Stimulated activated CD4-positive, alpha-beta T cell treated with anti-CD3 and anti-CD28 coated beads, TNF-alpha, amount 100 ng/mL, for 1 hour (primary cell): Measurements from ENCODE around the gene N4BP2L2.
A peak's percentile ranks its signal among the peaks of the same experiment; 100 is the strongest.
"Not testable (repeated sequence)": the region's sequence is repeated elsewhere in the genome, so short reads cannot be mapped to it uniquely, and the experiment has no call there.

Experiments used
- DNase-seq, 3 donors: peaks; one replicate each; pipeline ENCODE4 v3.0.0-alpha.2; 2020; ENCODE audit warnings: low read depth in 3 of 3, low spot score in 1 of 3

N4BP2L2 gene

GRCh38 chr13:32538621-32539246, at the start of gene N4BP2L2:
TSS of gene N4BP2L2 (minus strand) at chr13:32538795. CDS start at chr13:32537027, 1,768 bp downstream.
- peak; percentile 68 to 71 (median 71) for DNase-seq

DNA sequence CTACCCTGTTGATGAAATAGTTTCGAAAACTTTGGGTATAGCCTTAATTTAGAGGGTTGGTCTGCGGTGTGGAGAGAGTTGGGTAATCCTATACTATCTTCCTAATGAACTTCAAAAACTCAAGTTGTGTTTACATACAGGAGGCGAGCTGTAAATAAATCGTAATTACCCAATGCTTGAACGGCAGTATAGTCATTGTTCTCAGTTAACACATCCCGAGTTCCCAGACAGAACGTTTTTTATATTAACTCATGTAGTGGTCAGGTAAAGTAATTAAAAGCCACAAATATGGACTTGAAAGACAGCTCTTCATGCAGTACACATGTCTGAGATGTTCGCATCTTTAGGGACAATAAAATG, 49.2 kb upstream of the N4BP2L2 start:
- DNase-seq = no peak

DNA sequence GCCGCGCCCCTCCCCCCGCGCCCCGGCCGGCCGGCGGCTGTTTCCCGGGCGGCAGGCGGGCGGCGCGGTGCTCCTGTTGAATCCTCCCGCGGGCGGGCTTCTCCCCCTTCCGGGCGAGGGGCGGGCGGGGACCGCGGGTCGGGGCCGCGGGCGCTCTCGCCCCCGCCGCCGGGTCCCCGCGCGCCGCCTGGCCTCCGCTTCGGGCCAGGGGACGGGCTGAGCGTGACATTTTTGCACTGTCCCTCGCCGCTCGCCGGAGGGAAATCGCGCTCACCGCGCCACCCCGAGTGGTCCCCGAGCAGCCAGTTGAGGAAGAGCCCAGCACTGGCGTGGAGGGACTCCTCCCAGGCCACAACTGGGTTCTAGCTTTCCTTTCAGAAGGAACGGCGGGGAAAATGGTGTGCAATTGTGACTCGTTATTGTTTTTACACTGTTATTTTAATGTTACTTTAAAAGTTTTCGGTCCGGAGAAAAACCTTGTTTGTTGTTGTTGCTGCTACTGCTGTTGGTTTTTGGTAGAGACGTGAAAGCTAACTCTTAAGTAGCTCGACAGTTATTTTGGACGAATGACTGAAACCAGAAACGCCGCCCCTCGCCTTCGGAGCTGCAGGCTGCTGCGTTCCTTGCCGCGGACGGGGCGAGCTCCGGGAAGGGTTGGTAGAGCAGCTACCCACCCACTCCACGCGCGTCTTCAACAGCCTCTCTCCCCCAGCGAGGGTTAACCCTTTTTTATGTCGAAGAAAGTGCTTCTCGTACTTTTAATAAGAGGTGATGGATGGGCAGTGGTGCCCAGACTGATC, 48.6 kb upstream of the N4BP2L2 start:
- DNase-seq = peak in 2 of 3 donors; percentile 17 to 48

GRCh38 chr13:32586080-32586900, 47.7 kb upstream of the N4BP2L2 start, which contains the start of gene PDS5B:
TSS of gene PDS5B (plus strand) at chr13:32586452. CDS start at chr13:32648773, 62,321 bp downstream.
- peak; percentile 85 to 94 (median 92) for DNase-seq

DNA sequence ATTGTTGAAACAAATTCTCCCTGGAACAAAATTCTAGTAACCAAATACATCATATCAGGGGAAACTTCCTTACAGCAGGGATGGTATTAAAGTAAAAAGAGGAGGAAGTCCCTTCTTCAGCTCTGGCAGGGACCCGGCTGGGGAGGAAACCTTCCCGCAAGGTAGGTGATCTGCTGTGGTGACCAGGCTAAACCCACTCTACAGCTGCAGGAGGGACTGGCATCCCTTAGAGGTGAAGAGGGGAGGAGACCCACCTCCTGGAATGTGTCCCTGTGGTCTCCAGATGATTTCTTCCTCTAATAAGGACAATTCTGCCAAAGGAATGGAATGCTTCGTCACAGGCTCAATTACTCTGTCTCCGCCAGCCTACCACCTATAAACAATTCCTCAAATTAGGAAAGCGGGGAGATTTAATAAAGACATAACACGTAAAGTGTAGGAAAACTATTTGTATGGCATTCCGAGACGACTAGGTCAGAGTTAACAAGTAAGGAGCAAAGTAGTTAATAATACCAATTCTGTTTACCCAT, 47.0 kb upstream of the N4BP2L2 start:
- DNase-seq = no peak

- DNase-seq = no peak
These were observed 44.4 kb upstream of the N4BP2L2 start for GRCh38 chr13:32582991-32583390.

- no peak for DNase-seq
These were observed 43.7 kb upstream of the N4BP2L2 start for GRCh38 chr13:32582281-32582680.

DNA sequence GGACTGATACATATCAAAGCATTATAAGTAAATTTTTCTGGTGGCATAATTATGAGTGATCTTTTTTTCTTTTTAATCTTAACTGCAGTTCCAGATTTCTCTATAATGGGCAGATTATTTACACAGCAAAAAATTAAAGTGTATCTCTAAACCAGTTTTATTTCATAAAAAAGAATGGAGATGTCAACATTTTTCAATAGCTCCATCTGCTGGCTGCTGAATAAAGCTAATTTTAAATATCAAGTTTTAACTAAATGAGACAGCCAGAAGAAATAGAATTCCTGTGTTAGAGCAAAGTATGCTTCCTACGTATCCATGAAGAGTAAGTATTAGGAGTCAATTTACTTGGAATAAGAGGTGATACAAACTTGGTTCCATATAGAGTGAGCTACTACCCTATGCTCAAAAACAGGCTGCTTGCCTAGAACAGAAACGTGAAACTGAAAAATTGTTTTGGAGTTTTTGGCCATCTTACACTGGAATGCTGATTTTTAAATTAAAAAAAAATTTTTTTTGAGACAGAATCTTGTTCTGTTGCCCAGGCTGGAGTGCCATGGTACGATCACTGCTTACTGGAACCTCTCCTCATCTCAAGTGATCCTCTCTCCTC, 42.7 kb upstream of the N4BP2L2 start:
- no peak for DNase-seq

DNA sequence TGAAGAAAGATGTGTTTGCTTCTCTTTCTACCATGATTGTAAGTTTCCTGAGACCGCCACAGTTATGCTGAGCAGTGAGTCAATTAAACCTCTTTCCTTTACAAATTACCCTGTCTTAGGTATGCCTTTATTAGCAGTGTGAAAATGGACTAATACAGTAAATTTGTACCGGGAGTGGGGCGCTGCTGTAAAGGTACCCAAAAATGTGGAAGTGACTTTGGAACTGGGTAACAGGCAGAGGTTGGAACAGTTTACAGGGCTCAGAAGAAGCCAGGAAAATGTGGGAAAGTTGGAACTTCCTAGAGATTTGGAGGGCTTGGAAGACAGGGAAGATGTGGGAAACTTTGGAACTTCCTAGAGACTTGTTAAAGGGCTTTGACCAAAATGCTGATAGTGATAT, 38.4 kb upstream of the N4BP2L2 start:
- DNase-seq = no peak

DNA sequence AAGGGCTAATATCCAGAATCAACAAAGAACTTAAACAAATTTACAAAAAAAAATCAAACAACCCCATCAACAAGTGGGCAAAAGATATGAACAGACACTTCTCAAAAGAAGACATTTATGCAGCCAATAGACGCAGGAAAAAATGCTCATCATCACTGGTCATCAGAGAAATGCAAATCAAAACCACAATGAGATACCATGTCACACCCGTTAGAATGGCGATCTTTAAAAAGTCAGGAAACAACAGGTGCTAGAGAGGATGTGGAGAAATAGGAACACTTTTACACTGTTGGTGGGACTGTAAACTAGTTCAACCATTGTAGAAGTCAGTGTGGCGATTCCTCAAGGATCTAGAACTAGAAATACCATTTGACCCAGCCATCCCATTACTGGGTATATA, 37.1 kb upstream of the N4BP2L2 start:
- DNase-seq = not testable (repeated sequence)

DNA sequence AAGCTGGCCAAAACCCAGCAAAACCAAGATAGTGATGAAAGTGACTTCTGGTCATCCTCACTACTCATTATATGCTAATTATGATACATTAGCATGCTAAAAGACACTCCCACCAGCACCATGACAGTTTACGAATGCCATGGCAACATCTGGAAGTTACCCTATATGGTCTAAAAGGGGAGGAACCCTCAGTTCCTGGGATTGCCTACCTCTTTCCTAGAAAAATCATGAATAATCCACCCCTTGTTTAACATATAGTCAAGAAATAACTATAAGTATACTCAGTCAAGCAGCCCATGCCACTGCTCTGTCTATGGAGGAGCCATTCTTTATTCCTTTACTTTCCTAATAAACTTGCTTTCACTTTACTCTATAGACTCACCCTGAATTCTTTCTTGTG, 22.2 kb upstream of the N4BP2L2 start:
- not testable (repeated sequence) for DNase-seq

GRCh38 chr13:32555613-32556012, 17.0 kb upstream of the N4BP2L2 start:
- no peak for DNase-seq

GRCh38 chr13:32553720-32554119, 15.1 kb upstream of the N4BP2L2 start:
- DNase-seq = no peak

GRCh38 chr13:32549788-32550187, 11.2 kb upstream of the N4BP2L2 start:
- DNase-seq = no peak

- no peak for DNase-seq
These were observed 10.2 kb upstream of the N4BP2L2 start for GRCh38 chr13:32548837-32549236.

DNA sequence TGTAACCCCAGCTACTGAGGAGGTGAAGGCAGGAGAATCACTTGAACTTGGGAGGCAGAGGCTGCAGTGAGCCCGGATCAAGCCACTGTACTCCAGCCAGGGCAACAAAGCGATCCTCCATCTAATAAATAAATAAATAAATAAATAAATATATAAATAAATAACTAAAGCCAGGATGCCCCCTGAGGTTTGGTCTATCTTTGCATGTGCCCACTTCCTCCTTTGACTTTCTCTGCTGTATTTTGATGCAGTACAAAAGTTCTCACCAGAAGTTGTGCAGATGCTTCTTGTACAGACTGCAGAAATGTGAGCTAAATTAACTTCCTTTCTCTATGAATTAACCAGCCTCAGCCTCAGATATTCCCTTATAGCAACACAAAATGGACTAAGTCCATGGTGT, 6.5 kb upstream of the N4BP2L2 start:
- no peak for DNase-seq

DNA sequence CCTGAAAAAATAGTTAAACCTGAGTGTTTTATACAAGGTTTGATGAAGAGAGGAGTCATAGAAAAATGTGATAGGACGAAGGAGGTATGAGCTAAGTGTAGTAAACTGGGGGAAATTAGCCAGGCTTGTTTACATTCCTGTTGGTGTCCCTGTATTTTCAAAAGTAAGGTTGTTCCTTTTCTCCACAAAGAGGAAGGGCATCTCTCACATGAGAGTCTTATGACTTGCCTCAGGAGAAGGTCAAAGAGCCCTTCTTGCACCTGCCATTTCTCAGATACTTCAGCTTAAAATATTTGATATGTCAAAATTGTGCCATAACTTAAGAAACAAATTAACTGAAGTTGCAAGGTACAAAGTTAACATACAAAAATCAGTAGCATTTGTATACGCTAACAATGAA, 3.6 kb upstream of the N4BP2L2 start:
- no peak for DNase-seq

- peak in 1 of 3 donors; percentile 28 for DNase-seq
These were observed 413 bp downstream of the N4BP2L2 start for GRCh38 chr13:32538143-32538620.

GRCh38 chr13:32537580-32538142, 934 bp downstream of the N4BP2L2 start:
- no peak for DNase-seq

GRCh38 chr13:32535748-32536147, 2.8 kb downstream of the N4BP2L2 start:
- no peak for DNase-seq

DNA sequence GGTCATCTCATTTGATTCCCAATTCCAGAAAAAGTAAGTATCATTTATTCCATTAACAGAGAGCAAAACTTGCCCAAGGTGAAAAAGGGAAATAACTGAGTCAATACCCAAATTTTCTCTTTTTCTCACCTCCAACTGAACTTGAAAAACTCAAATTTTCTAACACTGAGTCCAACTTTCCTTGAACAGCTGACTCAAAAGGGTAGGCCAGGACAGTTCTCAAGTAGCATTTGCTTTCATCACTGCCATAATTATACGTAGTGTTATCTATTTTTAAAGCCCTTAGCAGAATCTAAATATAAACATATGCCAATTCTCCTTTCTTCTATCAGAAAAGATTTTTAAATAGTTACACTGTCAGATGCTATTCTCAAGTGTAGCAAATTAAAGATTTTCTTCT, 3.5 kb downstream of the N4BP2L2 start:
- DNase-seq = no peak
